Activated T-cell treated with anti-CD3 and anti-CD28 coated beads, Interleukin-2, amount 50 U/mL, for 24 hours (primary cell): ENCODE data around the gene EPB41L1.

ENCODE experiments used
- DNase-seq: peaks from one replicate; pipeline ENCODE4 v3.0.0-alpha.2; 2020
- H3K27ac Mint-ChIP-seq: 2 replicates; pipeline ENCODE4 v1.8.0; 2020; ENCODE audit warnings: mild to moderate bottlenecking, mixed read lengths
- H3K27me3 Mint-ChIP-seq: 2 replicates; pipeline ENCODE4 v1.8.0; 2020; ENCODE audit warnings: mixed read lengths
- H3K36me3 Mint-ChIP-seq: 2 replicates; pipeline ENCODE4 v1.8.0; 2020; ENCODE audit warnings: low read depth, mixed read lengths
- H3K4me1 Mint-ChIP-seq: 2 replicates; pipeline ENCODE4 v1.8.0; 2020; ENCODE audit warnings: low read depth, mixed read lengths
- H3K4me3 Mint-ChIP-seq: 2 replicates; pipeline ENCODE4 v1.8.0; 2020; ENCODE audit warnings: mild to moderate bottlenecking, moderate library complexity, mixed read lengths
- H3K9me3 Mint-ChIP-seq: 2 replicates; pipeline ENCODE4 v1.8.0; 2020; ENCODE audit warnings: mixed read lengths

EPB41L1 gene

GRCh38 chr20:36254076-36254475 lies 99.5 kb downstream of the EPB41L1 start:
- no peak for DNase-seq
- Mint-ChIP-seq H3K36me3 (peaks cover 76% of the 10 kb centered on the region), H3K4me1 (peaks cover 17% of the 10 kb centered on the region), H3K4me3 (no peak overlapping the region), H3K27ac (peak overlapping the region; percentile 37), H3K27me3 (no peaks in the 10 kb centered on the region), H3K9me3 (no peaks in the 10 kb centered on the region)

DNA sequence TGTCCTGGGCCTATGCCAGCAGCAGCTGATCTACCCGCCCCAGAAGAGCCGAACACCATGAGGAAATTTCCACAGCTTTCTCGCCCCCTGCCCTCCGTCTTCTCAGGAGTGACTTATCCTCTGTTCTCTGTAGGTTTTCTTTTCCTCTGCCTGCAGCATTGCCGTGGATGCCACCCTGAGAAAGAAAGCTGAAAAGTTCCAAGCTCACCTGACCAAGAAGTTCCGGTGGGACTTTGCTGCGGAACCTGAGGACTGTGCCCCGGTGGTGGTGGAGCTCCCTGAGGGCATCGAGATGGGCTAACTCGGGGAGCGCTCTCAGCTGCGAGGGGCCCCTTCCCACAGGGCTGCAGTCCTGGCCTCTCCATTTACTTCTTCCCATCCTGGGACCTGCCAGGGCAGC lies 100.9 kb downstream of the EPB41L1 start:
- Mint-ChIP-seq H3K36me3 (peaks cover 64% of the 10 kb centered on the region), H3K27me3 (no peaks in the 10 kb centered on the region), H3K4me3 (no peak overlapping the region), H3K27ac (no peak overlapping the region), H3K9me3 (no peaks in the 10 kb centered on the region), H3K4me1 (peaks cover 8% of the 10 kb centered on the region)
- no peak for DNase-seq

DNA sequence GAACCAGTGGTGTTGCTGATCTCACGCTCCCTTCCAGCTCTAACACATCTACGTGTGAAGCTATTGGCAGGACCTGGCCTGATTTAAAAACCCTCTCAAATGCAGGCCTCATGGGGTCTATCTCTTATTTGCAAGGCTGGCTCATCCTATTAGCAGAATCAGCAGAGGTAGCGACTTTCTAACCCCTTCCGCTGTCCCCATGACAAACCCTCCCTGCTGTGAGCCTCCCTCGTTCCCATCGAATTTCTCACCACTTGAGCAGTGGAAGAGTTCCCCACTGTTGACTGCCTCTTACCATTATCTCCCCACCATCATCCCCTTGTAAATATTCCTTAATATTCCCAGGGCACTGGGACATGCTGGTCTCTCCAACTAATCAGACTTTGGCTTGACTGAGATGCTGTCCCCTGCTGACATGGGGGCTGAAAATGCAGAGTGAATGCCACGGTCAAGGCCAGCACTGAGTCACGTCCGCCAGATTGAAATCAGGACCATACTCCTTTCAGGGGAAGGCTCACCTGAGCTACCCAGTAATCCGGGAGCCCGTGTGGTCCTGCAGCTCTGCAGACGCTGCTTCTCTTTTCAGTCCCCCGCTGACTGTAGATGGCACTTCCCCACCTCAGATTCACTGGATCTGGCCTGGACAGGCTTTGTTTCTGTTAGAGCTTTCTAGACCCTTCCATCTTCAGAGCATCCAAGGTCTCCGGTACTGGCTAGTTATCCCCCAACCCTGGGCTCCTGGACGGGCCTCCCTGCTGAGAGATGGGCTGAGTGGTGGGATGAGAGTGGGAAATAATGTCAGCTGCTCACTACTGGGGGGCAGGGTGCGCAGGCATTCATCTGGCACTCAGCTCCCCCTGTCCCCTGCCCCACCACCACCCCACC lies 104.9 kb downstream of the EPB41L1 start:
- Mint-ChIP-seq H3K36me3 (peaks cover 32% of the 10 kb centered on the region), H3K27ac (no peak overlapping the region), H3K9me3 (no peaks in the 10 kb centered on the region), H3K27me3 (no peaks in the 10 kb centered on the region), H3K4me3 (no peak overlapping the region), H3K4me1 (no peaks in the 10 kb centered on the region)
- peak; percentile 22 for DNase-seq

DNA sequence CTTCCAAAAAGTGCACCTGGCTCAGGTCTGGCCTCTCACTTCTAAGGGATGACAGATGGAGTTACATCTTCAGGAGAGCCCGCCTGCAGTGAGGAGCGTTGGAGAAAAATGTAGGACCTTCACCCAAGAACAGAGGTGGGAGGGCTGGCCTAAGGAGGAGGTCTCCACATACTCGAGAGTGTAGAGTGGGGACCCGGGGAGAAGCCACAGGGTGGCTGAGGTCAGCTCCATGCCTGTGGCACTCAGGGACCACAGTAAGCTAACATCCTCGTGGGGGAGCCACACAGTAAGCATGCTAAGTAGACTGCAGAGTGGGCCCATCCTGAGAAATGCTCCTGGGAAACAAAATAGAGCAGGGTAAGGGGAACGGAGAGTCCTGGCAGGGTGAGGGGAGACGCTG lies 105.8 kb downstream of the EPB41L1 start:
- no peak overlapping the region for H3K27ac Mint-ChIP-seq
- peak; percentile 18 for DNase-seq
- no peaks in the 10 kb centered on the region for H3K4me1 Mint-ChIP-seq
- no peaks in the 10 kb centered on the region for H3K9me3 Mint-ChIP-seq
- no peak overlapping the region for H3K4me3 Mint-ChIP-seq
- H3K27me3 Mint-ChIP-seq = no peaks in the 10 kb centered on the region
- H3K36me3 Mint-ChIP-seq = peaks cover 23% of the 10 kb centered on the region

DNA sequence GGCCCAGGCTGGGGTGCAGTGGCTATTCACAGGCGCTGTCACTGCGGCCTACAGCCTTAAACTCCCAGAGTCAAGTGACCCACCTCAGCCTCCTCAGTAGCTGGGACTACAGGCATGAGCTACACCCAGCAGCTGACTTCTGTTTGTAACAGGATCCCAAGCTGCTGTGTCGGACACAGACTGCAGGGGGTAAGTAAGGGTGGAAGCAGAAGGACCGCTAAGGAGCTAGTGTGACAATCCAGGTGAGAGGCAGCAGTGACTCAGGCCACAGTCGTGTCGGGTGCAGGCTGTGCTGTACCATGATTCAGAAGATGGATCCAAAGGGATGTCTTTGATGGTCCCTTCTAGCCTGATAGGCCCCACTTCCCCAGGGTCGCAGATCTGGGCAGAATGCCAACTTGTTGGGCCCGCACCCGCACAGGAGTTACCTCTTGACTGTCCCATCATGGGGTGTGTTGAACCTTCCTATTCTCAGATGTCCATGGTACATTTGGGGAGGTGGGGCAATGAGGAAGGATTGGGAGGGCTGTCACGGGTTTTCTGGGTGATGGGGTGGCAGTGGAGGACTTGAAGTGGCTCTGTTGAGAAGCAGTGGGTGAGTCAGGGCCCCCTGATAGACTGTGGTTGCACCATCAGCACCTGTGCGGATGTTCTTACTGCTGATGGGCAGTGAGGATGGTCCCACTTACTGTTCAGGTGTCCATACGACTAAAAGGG lies 107.0 kb downstream of the EPB41L1 start:
- Mint-ChIP-seq H3K27me3 (no peaks in the 10 kb centered on the region), H3K4me1 (no peaks in the 10 kb centered on the region), H3K27ac (no peak overlapping the region), H3K36me3 (peaks cover 11% of the 10 kb centered on the region), H3K4me3 (no peak overlapping the region), H3K9me3 (no peaks in the 10 kb centered on the region)
- DNase-seq = peak; percentile 20

DNA sequence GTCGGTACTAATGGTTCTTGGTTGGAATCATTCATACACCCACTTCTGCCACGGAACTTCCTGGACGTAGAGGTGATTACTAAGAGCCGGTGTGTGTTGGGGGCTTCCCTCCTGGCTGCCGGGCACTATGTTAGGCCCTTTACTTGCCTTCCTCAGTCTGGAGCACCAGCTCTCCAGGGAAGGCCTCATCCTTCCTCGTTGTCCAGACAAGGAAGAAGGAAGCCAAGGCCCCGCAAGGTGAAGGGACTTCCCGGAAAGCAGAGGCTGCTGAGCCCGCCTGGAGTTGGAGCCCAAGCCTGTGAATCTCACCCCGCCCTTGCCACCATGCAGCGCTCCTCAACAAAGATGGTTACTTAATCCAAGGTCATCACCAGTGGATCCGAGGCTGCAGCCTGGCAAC lies 107.9 kb downstream of the EPB41L1 start:
- Mint-ChIP-seq H3K9me3 (no peaks in the 10 kb centered on the region), H3K27ac (no peak overlapping the region), H3K27me3 (no peaks in the 10 kb centered on the region), H3K4me1 (no peaks in the 10 kb centered on the region), H3K4me3 (no peak overlapping the region), H3K36me3 (peaks cover 2% of the 10 kb centered on the region)
- peak; percentile 25 for DNase-seq

- Mint-ChIP-seq H3K4me3 (no peak overlapping the region), H3K27ac (no peak overlapping the region), H3K9me3 (no peaks in the 10 kb centered on the region), H3K36me3 (no peaks in the 10 kb centered on the region), H3K27me3 (no peaks in the 10 kb centered on the region), H3K4me1 (no peaks in the 10 kb centered on the region)
- DNase-seq = peak; percentile 19
Observed at GRCh38 chr20:36264426-36265246, 110.1 kb downstream of the EPB41L1 start.

GRCh38 chr20:36266189-36266588 lies 111.6 kb downstream of the EPB41L1 start:
- no peaks in the 10 kb centered on the region for H3K9me3 Mint-ChIP-seq
- no peak overlapping the region for H3K27ac Mint-ChIP-seq
- H3K4me1 Mint-ChIP-seq = no peaks in the 10 kb centered on the region
- DNase-seq = peak; percentile 18
- no peaks in the 10 kb centered on the region for H3K27me3 Mint-ChIP-seq
- H3K36me3 Mint-ChIP-seq = no peaks in the 10 kb centered on the region
- H3K4me3 Mint-ChIP-seq = no peak overlapping the region

DNA sequence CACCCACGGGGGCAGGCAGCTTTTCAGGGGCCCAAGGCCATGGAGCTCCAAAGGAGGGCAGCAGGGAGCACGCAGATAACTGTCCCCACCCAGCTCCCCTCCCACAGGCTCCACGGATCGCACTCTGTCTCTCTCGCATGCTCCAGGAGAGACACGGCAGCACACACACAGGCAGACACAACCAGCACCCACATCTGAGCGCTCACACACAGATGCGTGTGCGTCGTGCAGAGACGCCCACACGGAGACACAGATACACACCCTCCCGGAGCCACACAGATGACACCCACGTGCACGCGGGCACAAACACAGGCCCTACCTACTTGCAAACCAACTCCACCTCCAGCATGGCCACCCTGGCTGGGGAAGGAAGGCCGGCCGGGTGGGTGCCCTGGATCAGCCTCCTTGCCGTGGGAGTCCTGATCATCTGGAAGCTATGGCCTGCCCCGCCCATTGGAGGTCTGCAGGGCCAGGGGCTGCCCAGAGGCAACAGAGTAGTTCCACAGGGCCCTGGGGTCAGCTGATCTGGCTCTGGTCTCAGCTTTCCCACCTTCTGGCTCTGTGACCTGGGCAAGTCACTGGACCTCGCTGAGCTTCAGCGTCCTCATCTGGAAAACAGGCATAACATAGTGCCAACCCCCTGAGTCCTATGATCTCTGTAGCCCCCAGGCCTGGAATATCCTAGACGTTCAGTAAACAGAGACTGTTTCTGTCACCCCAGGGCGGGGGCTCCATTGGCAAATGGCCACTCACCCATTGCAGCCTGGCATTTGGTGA lies 113.3 kb downstream of the EPB41L1 start:
- no peaks in the 10 kb centered on the region for H3K27me3 Mint-ChIP-seq
- H3K9me3 Mint-ChIP-seq = no peaks in the 10 kb centered on the region
- no peaks in the 10 kb centered on the region for H3K36me3 Mint-ChIP-seq
- peak; percentile 11 for DNase-seq
- H3K4me1 Mint-ChIP-seq = no peaks in the 10 kb centered on the region
- H3K4me3 Mint-ChIP-seq = no peak overlapping the region
- H3K27ac Mint-ChIP-seq = no peak overlapping the region

DNA sequence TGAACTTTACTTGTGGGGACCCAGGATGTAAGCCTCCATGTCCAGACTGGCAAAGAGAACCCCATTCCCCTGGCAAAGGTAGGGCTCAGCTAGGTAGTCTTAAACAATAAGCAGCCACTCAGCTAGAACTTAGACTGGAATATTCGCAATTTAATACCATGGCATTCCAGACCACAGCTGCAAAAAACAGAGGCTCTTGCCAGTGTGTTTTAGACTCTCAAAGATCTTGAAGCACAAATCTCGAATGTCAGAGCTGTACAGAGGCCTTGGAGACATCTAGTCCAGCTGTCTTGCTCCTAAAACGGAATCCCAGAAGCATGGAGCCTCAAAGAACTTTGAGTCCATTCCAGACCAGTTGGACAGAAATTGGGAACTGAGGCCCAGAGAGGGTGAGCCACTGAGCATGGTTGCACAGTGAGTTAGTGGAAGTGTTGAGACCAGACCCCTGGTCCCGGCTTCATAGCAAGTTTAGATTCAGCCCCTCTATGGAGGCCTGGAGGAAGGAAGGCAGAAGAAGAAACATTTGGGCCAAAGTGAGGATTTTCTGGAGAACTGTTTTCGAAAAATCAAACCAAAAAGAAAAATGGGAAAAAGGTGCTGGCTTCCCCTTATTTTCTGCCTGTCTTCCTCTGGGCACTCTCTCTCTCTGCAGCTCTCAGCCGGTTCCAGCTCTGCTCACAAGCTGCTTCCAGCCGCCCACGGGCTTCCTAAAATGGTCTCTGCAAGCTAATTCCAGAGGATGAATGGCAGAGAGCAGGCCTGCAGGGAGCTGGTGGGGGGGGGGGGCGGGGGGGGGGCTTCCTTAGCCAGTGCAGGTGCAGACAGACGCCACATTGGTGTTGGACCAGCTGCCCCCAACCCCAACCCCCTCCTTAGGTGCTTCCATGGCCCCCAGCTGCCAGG lies 114.2 kb downstream of the EPB41L1 start:
- Mint-ChIP-seq H3K4me1 (no peaks in the 10 kb centered on the region), H3K27me3 (no peaks in the 10 kb centered on the region), H3K27ac (no peak overlapping the region), H3K9me3 (no peaks in the 10 kb centered on the region), H3K4me3 (no peak overlapping the region), H3K36me3 (no peaks in the 10 kb centered on the region)
- DNase-seq = no peak

DNA sequence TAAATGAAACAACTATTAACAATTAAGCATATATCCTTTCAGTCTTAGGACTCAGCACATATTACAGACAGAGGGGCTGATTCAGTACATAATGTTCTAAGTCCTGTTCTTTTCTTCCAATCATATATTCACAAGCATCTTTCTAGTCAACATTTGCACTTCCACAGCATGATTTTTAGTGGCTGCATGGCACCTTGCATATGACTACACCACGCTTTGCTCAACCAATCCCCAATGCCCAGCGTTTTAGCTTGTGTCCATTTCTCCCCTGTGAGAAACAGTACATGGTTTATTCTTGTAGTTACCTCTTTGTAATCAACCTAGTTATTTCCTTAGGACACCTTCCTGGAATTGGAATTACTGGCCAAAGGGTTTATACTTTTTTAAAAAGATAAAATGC lies 115.0 kb downstream of the EPB41L1 start:
- no peaks in the 10 kb centered on the region for H3K36me3 Mint-ChIP-seq
- H3K4me3 Mint-ChIP-seq = no peak overlapping the region
- no peak for DNase-seq
- peaks cover under 1% of the 10 kb centered on the region for H3K27me3 Mint-ChIP-seq
- no peak overlapping the region for H3K27ac Mint-ChIP-seq
- H3K4me1 Mint-ChIP-seq = no peaks in the 10 kb centered on the region
- no peaks in the 10 kb centered on the region for H3K9me3 Mint-ChIP-seq

GRCh38 chr20:36270744-36271638 lies 116.5 kb downstream of the EPB41L1 start:
- Mint-ChIP-seq H3K27ac (no peak overlapping the region), H3K27me3 (peaks cover 6% of the 10 kb centered on the region), H3K9me3 (no peaks in the 10 kb centered on the region), H3K4me1 (no peaks in the 10 kb centered on the region), H3K4me3 (no peak overlapping the region), H3K36me3 (no peaks in the 10 kb centered on the region)
- DNase-seq = no peak
